GDM1 (cell line): Measurements from ENCODE around the gene LIMS2.

Experiments
- DNase-seq: peaks from one replicate; lab custom pipeline; 2025; lab: John Stamatoyannopoulos, UW

LIMS2 gene

GRCh38 chr2:127701193-127701650 is 25.9 kb upstream of the LIMS2 start, which contains the start of gene SFT2D3:
SFT2D3 (plus strand) TSS chr2:127701497; CDS start chr2:127701529, 32 bp downstream.
- DNase-seq: peak; percentile 90

- DNase-seq: no peak
Measured at GRCh38 chr2:127700527-127701192, 25.3 kb upstream of the LIMS2 start.

GRCh38 chr2:127698553-127699355 is 23.4 kb upstream of the LIMS2 start:
- no peak for DNase-seq

GRCh38 chr2:127697482-127698180 is 22.3 kb upstream of the LIMS2 start:
- DNase-seq: no peak

DNA sequence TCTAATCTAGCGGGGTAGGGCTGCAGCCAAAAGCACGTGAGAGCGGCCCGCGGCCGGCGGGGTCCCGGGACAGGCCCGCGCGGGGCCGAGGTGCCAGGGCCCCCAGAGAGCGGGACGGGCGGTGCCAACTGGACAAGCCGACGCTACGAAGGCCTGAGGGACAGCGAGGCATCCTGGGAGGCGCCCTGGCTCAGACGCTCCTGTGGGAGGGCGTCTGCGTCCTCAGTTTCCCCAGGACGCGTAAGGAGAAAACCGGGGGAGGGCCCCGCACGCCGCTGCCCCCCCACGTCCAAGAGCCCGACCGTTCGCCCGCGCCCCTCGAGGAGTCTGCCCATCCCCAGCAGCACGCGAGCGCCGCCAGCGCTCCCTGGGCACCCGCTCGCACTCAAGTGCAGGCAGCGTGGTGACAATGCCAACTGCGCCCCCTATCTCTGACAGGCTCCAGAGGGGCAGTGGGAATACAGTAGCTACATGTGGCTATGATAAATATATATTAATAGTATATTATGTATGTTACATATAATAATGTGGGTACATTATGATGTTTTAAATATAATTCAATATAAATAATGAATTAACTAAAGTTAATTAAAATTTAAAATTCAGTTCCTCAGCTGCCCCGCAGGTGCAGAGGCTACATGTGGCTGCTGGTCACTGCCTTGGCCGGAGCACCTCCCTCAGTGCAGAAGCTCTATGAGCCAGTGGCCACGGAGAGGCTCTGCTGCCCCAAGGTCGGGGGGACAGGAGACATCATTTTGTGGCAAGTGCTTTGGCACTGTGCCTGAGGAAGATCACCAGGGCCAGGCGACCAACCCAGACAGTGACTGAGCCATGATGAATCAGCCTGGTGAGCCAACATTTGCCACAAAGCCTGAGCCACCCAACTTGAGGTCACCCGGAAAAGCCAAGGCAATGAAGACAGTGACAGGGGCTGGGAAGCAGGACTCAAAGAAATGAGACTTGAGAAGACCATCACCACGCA is 20.5 kb upstream of the LIMS2 start:
- no peak for DNase-seq

GRCh38 chr2:127694986-127695385 is 19.7 kb upstream of the LIMS2 start:
- DNase-seq: no peak

GRCh38 chr2:127690696-127691095 is 15.4 kb upstream of the LIMS2 start:
- DNase-seq: no peak

DNA sequence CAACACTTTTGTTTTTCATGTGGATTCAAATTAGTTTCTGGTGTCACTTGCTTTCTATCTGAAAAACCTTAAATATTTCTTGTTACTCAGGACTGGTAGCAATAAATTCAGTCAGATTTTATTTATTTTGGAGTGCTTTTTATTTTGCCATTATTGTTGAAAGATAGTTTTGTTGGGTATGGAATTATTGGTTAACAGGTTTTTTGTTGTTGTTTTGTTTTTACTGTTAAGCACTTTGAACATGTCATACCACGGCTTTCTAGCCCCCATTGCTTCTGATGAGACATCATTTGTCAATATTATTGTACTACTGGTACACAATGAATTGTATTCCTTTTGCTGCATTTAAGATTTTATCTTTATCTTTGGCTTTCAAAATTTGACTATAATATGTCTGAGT is 13.1 kb upstream of the LIMS2 start:
- no peak for DNase-seq

- no peak for DNase-seq
Measured at GRCh38 chr2:127685410-127686080, 10.2 kb upstream of the LIMS2 start.

DNA sequence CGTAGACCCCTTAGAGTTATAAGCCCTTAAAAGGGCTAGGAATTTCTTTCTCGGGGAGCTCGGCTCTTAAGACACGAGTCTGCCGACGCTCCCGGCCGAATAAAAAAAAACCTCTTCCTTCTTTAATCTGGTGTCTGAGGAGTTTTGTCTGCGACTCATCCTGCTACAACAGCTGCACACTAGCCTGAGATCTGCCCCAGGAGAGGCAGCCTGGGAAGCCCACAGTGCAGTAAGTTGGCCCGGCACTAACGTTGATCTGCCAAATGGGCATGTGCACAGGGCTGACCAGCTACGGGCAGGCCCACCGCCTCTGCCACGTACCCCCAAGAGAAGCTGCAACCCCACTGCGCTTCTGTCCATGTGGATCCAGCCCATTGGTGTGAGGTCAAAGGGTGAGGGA is 8.4 kb upstream of the LIMS2 start:
- no peak for DNase-seq

GRCh38 chr2:127683056-127683455 is 7.7 kb upstream of the LIMS2 start:
- DNase-seq: no peak

DNA sequence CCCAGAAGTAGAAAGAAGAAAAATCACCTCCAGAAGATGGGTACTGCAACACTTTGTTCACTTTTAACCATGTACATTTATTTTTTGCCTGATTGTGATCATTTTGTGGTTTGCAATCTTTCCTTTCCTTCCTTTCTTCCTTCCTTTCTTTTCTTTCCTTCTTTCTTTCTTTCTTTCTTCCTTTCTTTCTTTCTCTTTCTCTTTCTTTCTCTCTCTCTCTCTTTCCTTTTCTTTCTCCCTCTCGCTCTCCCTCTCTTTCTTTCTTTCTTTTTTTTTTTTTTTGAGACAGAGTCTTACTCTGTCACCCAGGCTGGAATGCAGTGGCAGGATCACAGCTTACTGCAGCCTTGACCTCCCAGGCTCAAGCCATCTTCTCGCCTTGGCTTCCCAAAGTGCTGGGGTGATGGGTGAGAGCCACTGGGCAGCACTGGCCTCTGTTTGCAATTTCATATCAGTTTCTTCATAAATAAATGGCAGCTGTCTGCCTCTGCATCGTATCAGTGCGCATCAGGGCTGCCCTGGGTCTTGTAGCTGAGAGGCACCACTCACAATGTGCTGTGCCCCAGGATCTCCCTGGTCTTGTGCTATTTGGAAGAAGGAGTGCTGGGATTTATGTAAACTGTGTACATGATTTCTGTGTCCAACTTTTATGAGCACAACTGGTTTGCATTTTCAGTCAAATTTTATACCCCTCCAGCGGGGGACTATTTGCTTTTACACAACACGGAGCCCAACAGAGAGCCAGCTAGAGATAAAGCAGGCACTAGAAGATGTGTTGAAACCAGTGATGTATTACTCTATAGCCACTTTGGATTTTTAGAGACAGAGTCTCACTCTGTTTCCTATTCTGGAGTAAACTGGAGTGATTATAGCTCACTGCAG is 6.9 kb upstream of the LIMS2 start:
- no peak for DNase-seq

DNA sequence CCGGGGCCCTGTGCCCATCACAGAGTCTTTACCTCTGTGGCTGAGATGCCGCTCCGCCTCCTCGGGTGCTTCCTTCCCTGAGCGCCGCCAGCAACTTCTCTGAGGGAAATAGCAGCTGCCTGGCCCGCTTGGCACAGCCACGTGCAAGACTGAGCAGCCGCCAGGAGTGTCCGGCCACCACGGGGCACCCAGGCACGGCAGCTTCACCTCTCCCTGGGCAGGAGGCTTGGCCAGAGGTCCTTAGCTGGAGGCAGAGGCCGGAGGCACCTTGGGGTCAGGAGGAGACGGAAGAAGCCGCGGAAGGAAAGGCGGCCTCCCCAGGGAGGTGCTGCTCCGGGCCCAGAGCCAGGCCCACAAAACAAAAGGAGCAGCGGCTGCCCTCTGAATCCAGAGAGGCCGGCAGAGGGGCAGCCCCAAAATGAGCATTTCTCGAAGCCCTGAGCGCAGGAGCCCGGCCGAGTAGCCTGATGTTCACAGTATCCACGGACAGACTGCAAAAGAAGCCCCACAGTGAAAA is 6.0 kb upstream of the LIMS2 start:
- DNase-seq: no peak

DNA sequence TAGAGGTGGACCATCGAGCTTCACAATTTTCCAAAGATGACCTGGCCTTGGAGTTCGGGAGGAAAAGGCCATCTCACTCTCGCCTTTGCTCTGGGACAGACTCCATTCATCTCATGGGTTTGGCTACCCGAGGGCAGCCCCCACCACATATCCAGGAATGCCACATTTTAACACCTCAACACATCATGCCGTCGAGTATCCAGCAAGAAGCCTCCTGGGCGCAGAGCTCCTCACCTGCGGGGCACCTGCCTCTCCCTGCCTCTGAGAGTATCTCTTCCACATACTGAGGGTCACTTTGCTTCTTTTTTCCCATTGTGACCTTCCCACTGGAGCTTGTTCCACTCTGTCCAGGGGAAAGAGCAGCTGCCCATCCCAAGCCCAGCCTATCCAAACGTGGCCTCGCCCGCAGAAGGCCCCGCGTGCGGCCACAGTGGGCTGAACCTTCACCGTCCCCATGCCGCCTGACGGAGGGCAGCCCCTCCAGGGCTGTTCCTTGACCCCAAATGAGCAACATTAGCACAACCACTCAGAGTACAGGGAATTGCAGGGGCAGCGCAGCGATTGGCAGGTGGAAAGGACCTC is 5.5 kb upstream of the LIMS2 start:
- DNase-seq: no peak

GRCh38 chr2:127679680-127680361 is 4.5 kb upstream of the LIMS2 start:
- DNase-seq: no peak

GRCh38 chr2:127678991-127679390 is 3.7 kb upstream of the LIMS2 start:
- no peak for DNase-seq

- DNase-seq: no peak
Measured at GRCh38 chr2:127678531-127678930, 3.2 kb upstream of the LIMS2 start.

DNA sequence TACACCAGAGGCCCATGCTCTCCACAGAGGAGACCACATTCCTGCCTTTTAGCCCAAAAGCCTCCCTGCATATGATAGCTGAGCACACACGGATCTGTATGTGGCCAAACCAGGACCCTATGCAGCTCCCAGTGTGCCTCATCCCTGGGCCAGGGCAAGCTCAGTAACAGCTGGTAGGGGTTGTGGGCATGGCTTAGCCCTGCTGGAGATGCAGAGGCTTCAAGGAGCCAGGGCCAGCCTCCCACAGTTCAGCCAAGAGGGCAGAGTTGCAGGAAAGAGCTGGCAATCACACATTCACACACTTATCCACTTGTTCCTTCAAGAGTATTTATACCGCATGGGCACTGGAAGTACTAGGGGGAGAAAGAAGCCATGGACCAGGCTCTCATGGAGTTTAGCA is 1.6 kb upstream of the LIMS2 start:
- no peak for DNase-seq
